ENCODE data around the gene TRPV6.

TRPV6 gene

DNA sequence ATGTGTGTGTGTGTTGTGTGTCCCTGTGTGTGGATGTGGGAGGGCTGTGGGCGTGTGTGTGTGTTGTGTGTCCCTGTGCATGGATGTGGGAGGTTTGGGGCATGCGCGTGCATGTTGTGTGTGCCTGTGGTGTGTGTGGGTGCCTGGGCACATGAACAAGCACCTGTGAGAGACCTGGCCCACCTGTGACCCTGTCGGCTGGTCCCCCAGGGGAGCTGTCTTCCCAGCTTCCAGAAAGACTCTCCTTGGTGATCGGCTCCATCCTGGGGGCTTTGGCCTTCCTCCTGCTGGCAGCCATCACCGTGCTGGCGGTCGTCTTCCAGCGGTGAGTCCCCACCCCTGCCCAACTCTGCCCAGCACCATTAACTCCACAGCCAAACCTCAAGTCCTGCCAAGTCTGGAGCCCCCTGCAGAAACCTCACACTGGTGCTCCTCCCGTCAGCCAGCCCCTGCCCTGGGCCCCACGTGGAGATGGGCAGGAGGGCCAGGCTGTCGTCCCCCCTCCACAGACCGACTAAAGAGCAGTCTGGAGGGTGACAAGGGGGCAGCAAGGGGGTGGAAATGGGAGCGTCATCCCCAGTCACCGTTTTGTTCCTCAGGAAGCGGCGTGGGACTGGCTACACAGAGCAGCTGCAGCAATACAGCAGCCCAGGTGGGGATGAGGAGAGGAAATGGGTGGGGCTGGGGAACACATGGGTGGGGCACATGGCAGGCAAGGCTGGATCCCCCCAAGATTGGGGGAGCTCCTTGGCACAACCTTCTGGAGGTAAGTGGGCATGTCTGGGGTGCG, 18.0 kb downstream of the TRPV6 start:
- Histone ChIP-seq H3K27me3 (replicated peaks; ENCODE audit: control insufficient read depth, insufficient read depth, low read length) (no peaks in the 10 kb centered on the region; the same call in 1 of the 2 replicates), H3K36me3 (ENCODE audit: control insufficient read depth, insufficient read depth, low read length) (no peaks in the 10 kb centered on the region), H3K4me3 (replicated peaks; ENCODE audit: low read depth, low read length) (no peak overlapping the region)
- no peak for DNase-seq (ENCODE audit: extremely low read depth, insufficient read length)
- TF ChIP-seq CTCF (IDR thresholded peaks at IDR 0.05; ENCODE audit: insufficient read depth, low read length, poor library complexity, severe bottlenecking): no peak

DNA sequence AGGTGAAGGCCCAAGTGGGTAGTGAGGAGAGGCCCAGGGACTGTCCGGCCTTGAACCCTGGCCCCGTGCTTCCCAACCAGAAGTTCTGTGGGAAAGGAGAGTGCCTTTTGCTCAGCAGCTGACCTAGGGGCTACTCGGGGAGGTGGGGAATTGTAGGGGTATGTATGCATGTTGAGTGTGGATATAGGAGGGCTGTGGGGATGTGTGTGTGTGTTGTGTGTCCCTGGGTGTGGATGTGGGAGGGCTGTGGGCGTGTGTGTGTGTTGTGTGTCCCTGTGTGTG, 18.5 kb downstream of the TRPV6 start:
- no peak for TF ChIP-seq CTCF (IDR thresholded peaks at IDR 0.05; ENCODE audit: insufficient read depth, low read length, poor library complexity, severe bottlenecking)
- no peak overlapping the region for H3K4me3 ChIP-seq (replicated peaks; ENCODE audit: low read depth, low read length)
- no peak for DNase-seq (ENCODE audit: extremely low read depth, insufficient read length)
- H3K27me3 ChIP-seq (replicated peaks; ENCODE audit: control insufficient read depth, insufficient read depth, low read length): no peaks in the 10 kb centered on the region; the same call in 1 of the 2 replicates
- no peaks in the 10 kb centered on the region for H3K36me3 ChIP-seq (ENCODE audit: control insufficient read depth, insufficient read depth, low read length)

DNA sequence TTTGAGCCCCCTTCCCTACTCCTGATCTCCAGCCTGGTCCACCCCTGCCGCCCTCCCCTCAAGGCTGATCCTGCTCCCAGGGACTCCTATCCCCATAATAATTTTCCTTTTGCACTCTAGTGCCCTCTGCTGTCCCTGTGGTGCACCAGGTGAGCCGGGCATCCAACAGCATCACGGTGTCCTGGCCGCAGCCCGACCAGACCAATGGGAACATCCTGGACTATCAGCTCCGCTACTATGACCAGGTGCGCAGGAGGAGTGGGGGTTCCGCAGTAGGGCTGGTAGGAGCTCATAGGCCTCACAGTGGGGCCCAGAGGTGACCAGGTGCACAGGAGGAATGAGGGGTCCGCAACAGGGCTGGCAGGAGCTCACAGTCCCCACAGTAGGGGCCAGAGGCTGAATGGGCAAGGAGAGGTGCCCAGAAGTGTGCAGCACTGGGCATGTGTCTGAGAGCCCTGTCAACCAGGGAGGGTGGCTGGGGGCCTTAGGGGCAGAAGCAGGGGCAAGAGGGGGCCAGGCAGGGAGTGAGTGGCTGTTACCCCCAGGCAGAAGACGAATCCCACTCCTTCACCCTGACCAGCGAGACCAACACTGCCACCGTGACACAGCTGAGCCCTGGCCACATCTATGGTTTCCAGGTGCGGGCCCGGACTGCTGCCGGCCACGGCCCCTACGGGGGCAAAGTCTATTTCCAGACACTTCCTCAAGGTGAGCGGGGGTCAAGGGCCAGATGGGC, 19.0 kb downstream of the TRPV6 start:
- DNase-seq (ENCODE audit: extremely low read depth, insufficient read length): no peak
- Histone ChIP-seq H3K36me3 (ENCODE audit: control insufficient read depth, insufficient read depth, low read length) (no peaks in the 10 kb centered on the region), H3K27me3 (replicated peaks; ENCODE audit: control insufficient read depth, insufficient read depth, low read length) (no peaks in the 10 kb centered on the region; the same call in 1 of the 2 replicates), H3K4me3 (replicated peaks; ENCODE audit: low read depth, low read length) (no peak overlapping the region)
- TF ChIP-seq CTCF (IDR thresholded peaks at IDR 0.05; ENCODE audit: insufficient read depth, low read length, poor library complexity, severe bottlenecking): peak; percentile 66

DNA sequence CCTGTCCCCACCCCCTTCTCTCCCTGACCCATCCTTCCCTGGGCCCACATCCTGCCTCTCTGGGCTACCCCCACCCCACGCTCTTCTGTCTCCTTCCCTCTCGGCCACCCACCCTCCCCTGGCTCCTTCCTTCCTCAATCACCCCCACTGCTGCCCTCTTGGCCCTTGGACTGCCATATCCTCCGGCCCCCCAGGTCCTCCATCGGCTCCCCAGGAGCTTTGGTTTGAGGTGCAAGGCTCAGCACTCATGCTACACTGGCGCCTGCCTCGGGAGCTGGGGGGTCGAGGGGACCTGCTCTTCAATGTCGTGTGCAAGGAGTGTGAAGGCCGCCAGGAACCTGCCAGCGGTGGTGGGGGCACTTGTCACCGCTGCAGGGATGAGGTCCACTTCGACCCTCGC, 19.8 kb downstream of the TRPV6 start:
- no peak overlapping the region for H3K4me3 ChIP-seq (replicated peaks; ENCODE audit: low read depth, low read length)
- H3K36me3 ChIP-seq (ENCODE audit: control insufficient read depth, insufficient read depth, low read length): no peaks in the 10 kb centered on the region
- no peaks in the 10 kb centered on the region; the same call in 1 of the 2 replicates for H3K27me3 ChIP-seq (replicated peaks; ENCODE audit: control insufficient read depth, insufficient read depth, low read length)
- DNase-seq (ENCODE audit: extremely low read depth, insufficient read length): no peak
- no peak for TF ChIP-seq CTCF (IDR thresholded peaks at IDR 0.05; ENCODE audit: insufficient read depth, low read length, poor library complexity, severe bottlenecking)

- DNase-seq (ENCODE audit: extremely low read depth, insufficient read length): no peak
- no peak for TF ChIP-seq CTCF (IDR thresholded peaks at IDR 0.05; ENCODE audit: insufficient read depth, low read length, poor library complexity, severe bottlenecking)
- H3K36me3 ChIP-seq (ENCODE audit: control insufficient read depth, insufficient read depth, low read length): no peaks in the 10 kb centered on the region
- H3K4me3 ChIP-seq (replicated peaks; ENCODE audit: low read depth, low read length): no peak overlapping the region
- no peaks in the 10 kb centered on the region; the same call in 1 of the 2 replicates for H3K27me3 ChIP-seq (replicated peaks; ENCODE audit: control insufficient read depth, insufficient read depth, low read length)
Measured at GRCh38 chr7:142864980-142865747, 20.4 kb downstream of the TRPV6 start.

All from GM06990 (cell line).